H1 (cell line): ENCODE results near the gene PEX3. TPM values are rescaled to one million over a fixed set of nuclear protein-coding genes. Genes with fewer than 3 reads are reported as not detected.

Source experiments
- CTCF ChIA-PET: fragments of 300-600 bp; sonication (Branson Sonifier 250); formaldehyde crosslinking; loops from one replicate; lab custom pipeline; 2021; ENCODE audit not compliant: partially characterized antibody; lab: Charles Lee
- POLR2A ChIA-PET: fragments of 300-600 bp; sonication (Branson Sonifier 250); formaldehyde crosslinking; loops from one replicate; lab custom pipeline; 2021; ENCODE audit warnings: inconsistent platforms; ENCODE audit not compliant: partially characterized antibody; lab: Charles Lee
- DNase-seq, 2 experiments: peaks; one replicate each; pipeline versions ENCODE4 v3.0.0 to v3.0.0-alpha.2; 2010 to 2022; ENCODE audit warnings: low spot score in 2 of 2, low read depth in 1 of 2, mixed read lengths in 1 of 2
- FAIRE-seq: peaks from 2 replicates; lab custom pipeline; 2011; peaks lifted over from hg19 to GRCh38; lab: Jason Lieb, UNC
- H2AFZ ChIP-seq: 2 replicates; pipeline ENCODE4 v1.8.1; 2012; ENCODE audit warnings: low read length, inconsistent platforms
- H2AK5ac ChIP-seq: 2 replicates; pipeline ENCODE4 v1.6.1; 2013; ENCODE audit warnings: low read depth, low read length
- H2BK120ac ChIP-seq: replicated peaks from 2 replicates; pipeline ENCODE3; 2013; ENCODE audit warnings: low read depth, low read length, inconsistent platforms
- H2BK12ac ChIP-seq: 2 replicates; pipeline ENCODE4 v1.6.1; 2013; ENCODE audit warnings: low read depth, low read length
- H2BK15ac ChIP-seq: 2 replicates; pipeline ENCODE4 v1.6.1; 2013; ENCODE audit warnings: low read length
- H2BK20ac ChIP-seq: 2 replicates; pipeline ENCODE4 v1.6.1; 2013; ENCODE audit warnings: low read length
- H2BK5ac ChIP-seq: 2 replicates; pipeline ENCODE4 v1.6.1; 2013; ENCODE audit warnings: low read depth, low read length
- H3K14ac ChIP-seq: 2 replicates; pipeline ENCODE4 v1.6.1; 2013; ENCODE audit warnings: inconsistent platforms; ENCODE audit not compliant: insufficient read length
- H3K18ac ChIP-seq: 2 replicates; pipeline ENCODE4 v1.6.1; 2013; ENCODE audit warnings: low read length; ENCODE audit errors: extremely low read depth
- H3K23ac ChIP-seq: 2 replicates; pipeline ENCODE4 v1.6.1; 2013; ENCODE audit warnings: inconsistent platforms; ENCODE audit not compliant: insufficient read length
- H3K23me2 ChIP-seq: 2 replicates; pipeline ENCODE4 v1.6.1; 2013; ENCODE audit warnings: low read depth, low read length
- H3K27ac ChIP-seq: 2 replicates; pipeline ENCODE4 v1.6.1; 2011; ENCODE audit warnings: low read depth, low read length, inconsistent platforms
- H3K27me3 ChIP-seq, 4 experiments: replicated peaks in 1 of 4; 1 replicate in 1 of 4; 2 replicates in 3 of 4; pipeline versions ENCODE4 v1.6.1 to v1.8.1; 2011 to 2013; ENCODE audit warnings: low read length in 3 of 4, mild to moderate bottlenecking in 3 of 4, inconsistent platforms in 2 of 4, mixed read lengths in 2 of 4, moderate library complexity in 1 of 4; ENCODE audit not compliant: control insufficient read depth in 3 of 4, insufficient read depth in 3 of 4; ENCODE audit errors: extremely low read depth in 1 of 4
- H3K36me3 ChIP-seq, 4 experiments: 2 replicates each; pipeline versions ENCODE4 v1.6.1 to v1.8.1; 2011 to 2013; ENCODE audit warnings: mild to moderate bottlenecking in 4 of 4, low read length in 3 of 4, moderate library complexity in 2 of 4, control low read depth in 1 of 4, inconsistent platforms in 1 of 4; ENCODE audit not compliant: insufficient read depth in 4 of 4, control insufficient read depth in 2 of 4
- H3K4ac ChIP-seq: replicated peaks from 2 replicates; pipeline ENCODE3; 2013; ENCODE audit warnings: low read length, low read depth, mixed read lengths, inconsistent platforms; ENCODE audit not compliant: insufficient read length
- H3K4me1 ChIP-seq, 4 experiments: replicated peaks in 1 of 4; 1 replicate in 1 of 4; 2 replicates in 3 of 4; pipeline versions ENCODE4 v1.6.1 to v1.8.1; 2011 to 2013; ENCODE audit warnings: low read length in 3 of 4, inconsistent platforms in 2 of 4, mixed read lengths in 1 of 4; ENCODE audit not compliant: insufficient read depth in 4 of 4, control insufficient read depth in 3 of 4
- H3K4me2 ChIP-seq, 2 experiments: 2 replicates each; pipeline versions ENCODE4 v1.6.1 to v1.8.1; 2011 to 2013; ENCODE audit warnings: low read depth in 2 of 2, low read length in 2 of 2, control low read depth in 1 of 2, inconsistent platforms in 1 of 2, mild to moderate bottlenecking in 1 of 2; ENCODE audit not compliant: insufficient read depth in 1 of 2
- H3K4me3 ChIP-seq, 4 experiments: fragments of 200-600, 300-600 bp in 1 of 4; sonication (generic), shearing (Covaris generic), sonication (Bioruptor Twin) in 1 of 4; 2 replicates each; pipeline versions ENCODE4 v1.5.1 to v1.8.1; 2011 to 2016; ENCODE audit warnings: low read length in 4 of 4, low read depth in 3 of 4, control low read depth in 2 of 4, inconsistent platforms in 2 of 4, mild to moderate bottlenecking in 2 of 4, mixed read lengths in 1 of 4, moderate library complexity in 1 of 4; ENCODE audit not compliant: insufficient read depth in 2 of 4; ENCODE audit errors: extremely low read depth in 1 of 4
- H3K56ac ChIP-seq: replicated peaks from 2 replicates; pipeline ENCODE3; 2013; ENCODE audit warnings: low read depth, mild to moderate bottlenecking, mixed read lengths, low read length, inconsistent platforms; ENCODE audit not compliant: insufficient read length
- H3K79me1 ChIP-seq: 2 replicates; pipeline ENCODE4 v1.6.1; 2013; ENCODE audit warnings: low read depth, low read length, control low read depth
- H3K79me2 ChIP-seq, 2 experiments: 2 replicates each; pipeline versions ENCODE4 v1.6.1 to v1.8.1; 2012 to 2013; ENCODE audit warnings: low read length in 2 of 2, mild to moderate bottlenecking in 2 of 2, inconsistent platforms in 1 of 2; ENCODE audit not compliant: insufficient read depth in 2 of 2, control insufficient read depth in 1 of 2
- H3K9ac ChIP-seq, 4 experiments: replicated peaks in 1 of 4; 1 replicate in 1 of 4; 2 replicates in 3 of 4; pipeline versions ENCODE4 v1.6.1 to v1.8.1; 2011 to 2013; ENCODE audit warnings: low read depth in 3 of 4, low read length in 3 of 4, control low read depth in 2 of 4, mild to moderate bottlenecking in 2 of 4, moderate library complexity in 2 of 4, inconsistent platforms in 1 of 4; ENCODE audit errors: extremely low read depth in 1 of 4
- H3K9me3 ChIP-seq, 2 experiments: 2 replicates each; pipeline versions ENCODE4 v1.6.1 to v1.8.1; 2012 to 2013; ENCODE audit warnings: mild to moderate bottlenecking in 2 of 2, moderate library complexity in 2 of 2, control low read depth in 1 of 2, inconsistent platforms in 1 of 2, low read depth in 1 of 2, low read length in 1 of 2, mixed read lengths in 1 of 2; ENCODE audit not compliant: insufficient read depth in 2 of 2
- H4K20me1 ChIP-seq, 2 experiments: replicated peaks in 1 of 2; 2 replicates each; pipeline versions ENCODE3 to v1.8.1; 2011 to 2013; ENCODE audit warnings: inconsistent platforms in 2 of 2, low read length in 2 of 2, mild to moderate bottlenecking in 1 of 2; ENCODE audit not compliant: insufficient read depth in 2 of 2, control insufficient read depth in 1 of 2
- H4K5ac ChIP-seq: 2 replicates; pipeline ENCODE4 v1.6.1; 2013; ENCODE audit warnings: low read length, low read depth, mixed read lengths, inconsistent platforms; ENCODE audit not compliant: insufficient read length
- H4K8ac ChIP-seq: 2 replicates; pipeline ENCODE4 v1.8.0; 2013; ENCODE audit warnings: mild to moderate bottlenecking, moderate library complexity, low read length, inconsistent platforms; ENCODE audit not compliant: insufficient read depth; ENCODE audit errors: extremely low read depth
- H4K91ac ChIP-seq: replicated peaks from 2 replicates; pipeline ENCODE3; 2013; ENCODE audit warnings: low read length, mixed read lengths, inconsistent platforms; ENCODE audit not compliant: insufficient read length
- CTCF ChIP-seq, 3 experiments: IDR thresholded peaks; 1 replicate in 2 of 3; 2 replicates in 1 of 3; pipeline versions ENCODE4 v1.5.1 to v1.6.1; 2011; ENCODE audit warnings: low read length in 3 of 3, mild to moderate bottlenecking in 3 of 3, inconsistent platforms in 2 of 3, low read depth in 1 of 3, moderate library complexity in 1 of 3; ENCODE audit not compliant: insufficient read depth in 1 of 3; ENCODE audit errors: control extremely low read depth in 1 of 3
- E2F6 ChIP-seq: IDR thresholded peaks from 2 replicates; pipeline ENCODE4 v1.6.1; 2012; ENCODE audit warnings: inconsistent platforms
- GABPA ChIP-seq: IDR thresholded peaks from 2 replicates; pipeline ENCODE4 v1.6.1; 2011; ENCODE audit warnings: mild to moderate bottlenecking, low read length, moderate library complexity, borderline replicate concordance; ENCODE audit not compliant: insufficient read depth
- HDAC2 ChIP-seq, 2 experiments: fragments of 300-600 bp in 1 of 2; sonication (generic) in 1 of 2; IDR thresholded peaks; 2 replicates each; pipeline ENCODE4 v1.6.1; 2011 to 2012; ENCODE audit warnings: low read depth in 2 of 2, low read length in 2 of 2, mild to moderate bottlenecking in 2 of 2, moderate library complexity in 2 of 2, borderline replicate concordance in 1 of 2, inconsistent platforms in 1 of 2
- HDAC6 ChIP-seq: IDR thresholded peaks from one replicate; pipeline ENCODE4 v1.7.1; 2012; ENCODE audit warnings: low read depth, mild to moderate bottlenecking, inconsistent platforms, low read length, moderate library complexity
- JUND ChIP-seq: IDR thresholded peaks from 2 replicates; pipeline ENCODE4 v1.6.1; 2011; ENCODE audit warnings: mild to moderate bottlenecking, improper control_type of control experiment, low read length
- PHF8 ChIP-seq: fragments of 200-600 bp; sonication (generic); conservative IDR thresholded peaks from 2 replicates; pipeline ENCODE4 v1.7.1; 2012; ENCODE audit warnings: low read depth, mild to moderate bottlenecking, inconsistent platforms, low read length, moderate library complexity
- SAP30 ChIP-seq: fragments of 300-600 bp; sonication (generic); IDR thresholded peaks from 2 replicates; pipeline ENCODE4 v1.7.1; 2012; ENCODE audit warnings: low read length, moderate library complexity, mild to moderate bottlenecking, inconsistent platforms; ENCODE audit not compliant: insufficient read depth, insufficient replicate concordance
- SRF ChIP-seq: IDR thresholded peaks from 2 replicates; pipeline ENCODE4 v1.6.1; 2011; ENCODE audit warnings: mild to moderate bottlenecking, low read depth, low read length, moderate library complexity
- WGBS, 2 experiments: shearing (Covaris generic) in 1 of 2; methylation state at CpG; one replicate each; pipeline versions ENCODE4 v1.1.6 to v1.1.7; 2013 to 2015; ENCODE audit warnings: low lambda C conversion rate in 2 of 2, mixed read lengths in 2 of 2, inconsistent platforms in 1 of 2, low coverage in 1 of 2, missing lambda C conversion rate in 1 of 2; ENCODE audit not compliant: insufficient replicate concordance in 2 of 2, insufficient coverage in 1 of 2, insufficient read length in 1 of 2; ENCODE audit errors: extremely low coverage in 1 of 2, missing lambda C conversion rate in 1 of 2; 5-methylcytosine and 5-hydroxymethylcytosine counted together
- polyA plus RNA-seq, 7 experiments: library from polyadenylated mRNA; depleted of rRNA in 3 of 7; stranded (reverse) in 5 of 7; unstranded in 2 of 7; fragments of >200 nt in 5 of 7; fragments of 200-250 nt in 2 of 7; gene quantifications; 1 replicate in 5 of 7; 2 replicates in 1 of 7; 4 replicates in 1 of 7; pipeline versions ENCODE4 v1.2.1 to v1.2.3, GENCODE V29; 2011 to 2013; ENCODE audit warnings: missing spikeins in 2 of 7, mixed read lengths in 2 of 7
- total RNA-seq: library from RNA; stranded (reverse); fragmentation: NEBNext Ultra II Directional; extraction: Animal tissue kit (Norgen Biotek cat#: 25700); gene quantifications from 2 replicates; pipeline ENCODE4 v1.2.1, GENCODE V29; 2021

PEX3 gene
- total and polyA plus RNA-seq, 2 of the 8 experiments (the other 6 are each of a cell fraction or from before 2014, with no cell fraction given), result 8.0 to 16.8 TPM

GRCh38 chr6:143410859-143411270 lies 39.7 kb upstream of the PEX3 start:
- ChIA-PET CTCF (interaction anchor here (0.7 to 0.9 kb wide), 3 partner anchors 16 to 626 kb away, joined by 3 read pairs; no protein-coding TSS in a partner anchor), POLR2A (interaction anchor here (0.7 to 0.8 kb wide), 2 partner anchors 12 to 1425 kb away, joined by 3 read pairs; no protein-coding TSS in a partner anchor)
- no peak for DNase-seq
- Histone ChIP-seq H3K36me3 (no peaks in the 10 kb centered on the region), H3K4ac (no peak overlapping the region), H3K9ac (no peak overlapping the region), H3K14ac (no peak overlapping the region), H2BK5ac (no peak overlapping the region), H2BK12ac (no peak overlapping the region), H3K27me3 (no peaks in the 10 kb centered on the region), H3K56ac (no peak overlapping the region), H2BK120ac (no peak overlapping the region), H3K4me2 (no peak overlapping the region), H2BK15ac (no peak overlapping the region), H3K27ac (no peak overlapping the region), H3K23me2 (no peaks in the 10 kb centered on the region), H3K4me1 (no peaks in the 10 kb centered on the region; a peak in 1 of 7 replicates), H3K9me3 (no peaks in the 10 kb centered on the region; a peak in 1 of 4 replicates), H4K91ac (no peak overlapping the region), H3K18ac (no peak overlapping the region), H2AFZ (no peak overlapping the region), H4K8ac (no peak overlapping the region), H3K79me1 (no peaks in the 10 kb centered on the region), H3K79me2 (no peaks in the 10 kb centered on the region), H3K4me3 (no peak overlapping the region), H4K5ac (no peak overlapping the region), H4K20me1 (no peaks in the 10 kb centered on the region), H3K23ac (no peak overlapping the region), H2AK5ac (no peak overlapping the region), H2BK20ac (no peak overlapping the region)
- WGBS, 2 experiments, result 90% methylated on average over 1 of the region's 1 CpG; no CpG with 5 or more reads in 1 of the 2 experiments
- no peak for FAIRE-seq
- no peak for TF ChIP-seq GABPA
- TF ChIP-seq SRF, result no peak
- no peak for TF ChIP-seq HDAC6
- TF ChIP-seq CTCF (IDR thresholded peaks at IDR 0.05; ENCODE audit: control extremely low read depth in 1 of 3, insufficient read depth in 1 of 3, low read depth in 1 of 3, low read length in 3 of 3), result no peak
- no peak for TF ChIP-seq JUND
- no peak for TF ChIP-seq PHF8
- TF ChIP-seq E2F6, result no peak
- TF ChIP-seq SAP30, result no peak
- TF ChIP-seq HDAC2 (IDR thresholded peaks at IDR 0.05; ENCODE audit: borderline replicate concordance in 1 of 2, low read depth in 2 of 2, low read length in 2 of 2), result no peak
